GM18498 (cell line): ENCODE results near the gene PIK3R1.
"Not testable (repeated sequence)": the region's sequence is repeated elsewhere in the genome, so short reads cannot be mapped to it uniquely, and the experiment has no call there.

ENCODE experiments used
- ATAC-seq: cut with Tn5 transposase; IDR thresholded peaks from one replicate; pipeline ENCODE4 v1.9.1; 2021; ENCODE audit warnings: mild to moderate bottlenecking, moderate library complexity; ENCODE audit not compliant: unreplicated experiment

Gene PIK3R1

GRCh38 chr5:68225188-68225910 is 9.8 kb downstream of the PIK3R1 start:
- no peak for ATAC-seq

DNA sequence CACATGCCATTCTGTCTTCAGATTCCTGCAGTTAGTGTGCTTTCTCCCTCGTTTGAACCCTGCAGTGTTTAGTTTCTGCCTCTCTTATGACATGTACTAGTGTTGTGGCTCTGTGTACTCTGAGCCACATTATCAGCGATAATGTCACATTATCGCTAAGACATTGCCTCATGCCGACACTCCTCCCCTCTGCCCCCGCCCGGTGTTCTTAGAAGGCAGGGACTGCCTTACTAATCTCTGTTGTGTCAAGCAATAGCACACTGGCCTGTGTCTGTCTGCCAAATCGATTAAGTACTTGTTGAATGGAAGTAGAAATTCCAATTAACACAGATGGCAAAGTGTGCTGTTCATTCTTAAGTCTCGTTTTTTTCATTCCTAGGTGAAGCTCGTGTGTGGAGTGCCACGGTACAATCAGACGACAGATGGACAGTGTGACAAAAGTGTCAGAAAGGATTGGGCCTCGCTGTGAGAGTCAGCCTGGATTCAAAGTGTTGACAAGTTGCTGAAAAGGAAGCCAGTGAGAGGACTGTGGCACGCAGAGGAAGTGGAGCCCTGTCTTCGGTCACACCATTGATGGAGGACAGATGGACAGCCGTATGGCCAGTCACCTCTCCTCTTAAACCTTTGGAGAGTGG is 10.5 kb downstream of the PIK3R1 start:
- no peak for ATAC-seq

DNA sequence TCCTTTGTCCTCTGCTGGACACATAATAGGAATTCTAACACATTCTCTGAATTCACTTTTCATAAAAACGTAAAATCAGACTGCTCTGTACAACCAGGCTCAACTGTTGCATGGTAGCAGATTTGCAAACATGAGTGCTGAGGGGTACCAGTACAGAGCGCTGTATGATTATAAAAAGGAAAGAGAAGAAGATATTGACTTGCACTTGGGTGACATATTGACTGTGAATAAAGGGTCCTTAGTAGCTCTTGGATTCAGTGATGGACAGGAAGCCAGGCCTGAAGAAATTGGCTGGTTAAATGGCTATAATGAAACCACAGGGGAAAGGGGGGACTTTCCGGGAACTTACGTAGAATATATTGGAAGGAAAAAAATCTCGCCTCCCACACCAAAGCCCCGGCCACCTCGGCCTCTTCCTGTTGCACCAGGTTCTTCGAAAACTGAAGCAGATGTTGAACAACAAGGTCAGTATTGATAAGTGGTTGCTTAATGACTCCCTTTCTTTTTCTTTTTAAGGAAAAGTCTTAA is 11.1 kb downstream of the PIK3R1 start:
- no peak for ATAC-seq

DNA sequence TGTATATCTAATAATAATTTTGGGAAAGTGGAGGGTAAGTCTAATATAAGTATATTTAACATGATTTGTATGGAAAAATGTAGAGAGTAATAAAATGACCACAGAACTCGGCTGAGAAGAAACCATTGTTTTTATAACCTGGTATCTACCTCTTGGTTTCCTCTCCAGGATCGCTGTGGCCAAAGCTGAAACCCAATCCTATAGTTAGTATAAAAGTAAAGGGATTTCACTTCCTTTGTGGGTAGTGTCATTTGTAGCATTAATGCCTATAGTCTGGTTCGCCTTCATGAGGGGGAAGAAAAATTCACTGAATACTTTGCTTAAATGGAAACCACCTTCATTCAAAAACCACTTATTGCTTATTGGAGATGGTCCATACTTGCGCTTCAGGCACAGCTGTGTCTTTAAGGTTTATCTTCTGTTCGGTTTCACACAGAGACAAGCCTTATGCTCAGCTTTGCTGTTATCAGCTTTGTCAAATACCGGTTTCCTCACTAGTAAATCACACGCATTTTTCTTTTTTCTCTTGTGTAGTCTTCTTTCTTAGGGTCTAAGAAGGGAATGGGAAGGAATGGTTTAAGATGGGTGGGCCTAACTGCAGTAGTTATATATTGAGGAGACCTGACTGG is 12.1 kb downstream of the PIK3R1 start:
- no peak for ATAC-seq

DNA sequence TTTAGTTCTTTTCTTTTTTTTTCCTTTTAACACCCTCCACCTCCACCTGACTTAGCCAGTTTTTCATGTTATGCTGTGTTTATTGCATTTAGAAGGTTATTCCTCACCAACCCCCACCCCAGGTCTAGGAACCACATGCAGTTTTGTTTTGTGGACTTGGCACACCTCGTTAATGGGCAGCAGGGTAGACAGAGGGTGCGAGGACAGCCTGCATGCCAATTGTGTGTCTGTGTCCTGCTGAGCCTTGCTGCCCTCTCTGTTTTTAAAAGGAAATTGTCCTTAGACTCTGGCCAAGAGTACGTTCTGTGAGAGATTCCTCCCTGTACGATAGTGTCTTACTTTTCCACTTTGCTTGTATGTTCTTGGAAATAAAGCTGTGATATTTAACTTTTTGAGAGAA is 13.9 kb downstream of the PIK3R1 start:
- ATAC-seq, result no peak

GRCh38 chr5:68230285-68230684 is 14.7 kb downstream of the PIK3R1 start:
- ATAC-seq, result no peak

- no peak for ATAC-seq
Observed at GRCh38 chr5:68231414-68232076, 16.0 kb downstream of the PIK3R1 start.

- ATAC-seq, result no peak
Observed at GRCh38 chr5:68232277-68232676, 16.7 kb downstream of the PIK3R1 start.

- ATAC-seq, result no peak
Observed at GRCh38 chr5:68233075-68233474, 17.5 kb downstream of the PIK3R1 start.

GRCh38 chr5:68235229-68235628 is 19.7 kb downstream of the PIK3R1 start:
- ATAC-seq, result not testable (repeated sequence)

- ATAC-seq, result no peak
Observed at GRCh38 chr5:68237715-68238114, 22.2 kb downstream of the PIK3R1 start.

DNA sequence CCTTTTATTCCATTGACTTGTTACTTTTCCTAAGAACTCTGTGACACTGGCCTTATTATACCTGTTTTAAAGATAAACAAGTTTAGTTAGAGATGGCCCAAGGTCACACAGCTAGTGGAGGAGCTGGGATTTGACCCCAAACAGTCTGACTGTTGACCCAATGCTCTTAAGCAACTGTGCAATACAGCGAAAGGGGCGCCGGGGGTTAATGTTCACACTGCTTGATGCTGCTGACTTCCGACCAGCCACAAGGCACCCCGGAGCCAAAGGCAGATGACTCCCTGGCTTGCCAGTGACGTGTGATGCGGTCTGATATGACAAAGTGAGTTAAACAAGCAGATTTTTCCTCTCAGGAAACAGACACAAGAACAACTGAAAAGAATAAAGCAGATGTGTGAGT is 23.9 kb downstream of the PIK3R1 start:
- peak; percentile 90 for ATAC-seq

GRCh38 chr5:68240202-68240601 is 24.6 kb downstream of the PIK3R1 start:
- ATAC-seq, result peak; percentile 53

GRCh38 chr5:68240771-68241170 is 25.2 kb downstream of the PIK3R1 start:
- ATAC-seq, result no peak

GRCh38 chr5:68242743-68243142 is 27.2 kb downstream of the PIK3R1 start:
- no peak for ATAC-seq

- ATAC-seq, result no peak
Observed at GRCh38 chr5:68243251-68243650, 27.7 kb downstream of the PIK3R1 start.

- no peak for ATAC-seq
Observed at GRCh38 chr5:68243681-68244080, 28.1 kb downstream of the PIK3R1 start.

GRCh38 chr5:68245319-68245718 is 29.8 kb downstream of the PIK3R1 start:
- no peak for ATAC-seq

DNA sequence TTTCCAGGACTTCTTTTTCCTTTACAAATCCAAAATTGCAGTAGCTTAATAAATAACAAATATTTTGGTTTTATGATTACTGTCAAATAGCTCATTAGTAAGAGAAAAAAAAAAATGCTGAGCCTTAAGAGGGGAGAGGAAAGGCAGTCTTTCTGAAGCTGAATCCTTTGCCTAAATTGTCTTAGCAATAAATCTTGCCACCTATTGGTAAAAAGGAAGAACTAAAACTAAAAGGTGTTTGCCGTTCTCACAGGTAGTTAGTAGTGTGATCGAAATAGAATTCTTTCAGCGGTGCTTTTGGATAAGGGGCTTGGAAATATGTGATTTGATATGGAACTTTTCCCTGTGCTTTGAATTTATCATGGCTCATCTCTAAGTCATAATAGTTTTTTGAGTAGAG is 31.2 kb downstream of the PIK3R1 start:
- no peak for ATAC-seq

DNA sequence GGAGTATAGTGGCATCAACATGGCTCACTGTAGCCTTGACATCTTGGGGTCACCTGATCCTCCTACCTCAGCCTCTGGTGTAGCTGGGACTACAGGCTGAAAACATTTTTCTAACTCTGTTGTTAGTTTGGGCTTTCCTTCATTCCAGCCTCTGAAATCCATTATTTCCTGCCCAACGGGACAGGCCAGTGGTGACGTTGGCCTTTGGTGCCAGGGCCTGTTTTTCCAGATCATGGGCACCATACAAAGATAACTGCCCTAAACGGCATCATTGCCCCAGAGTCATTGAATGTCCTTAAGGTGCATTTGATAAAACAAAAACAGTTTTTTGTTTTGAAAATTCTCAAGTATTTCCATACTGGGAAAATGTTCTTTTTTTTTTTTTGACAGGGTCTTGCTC is 32.1 kb downstream of the PIK3R1 start:
- ATAC-seq, result no peak

DNA sequence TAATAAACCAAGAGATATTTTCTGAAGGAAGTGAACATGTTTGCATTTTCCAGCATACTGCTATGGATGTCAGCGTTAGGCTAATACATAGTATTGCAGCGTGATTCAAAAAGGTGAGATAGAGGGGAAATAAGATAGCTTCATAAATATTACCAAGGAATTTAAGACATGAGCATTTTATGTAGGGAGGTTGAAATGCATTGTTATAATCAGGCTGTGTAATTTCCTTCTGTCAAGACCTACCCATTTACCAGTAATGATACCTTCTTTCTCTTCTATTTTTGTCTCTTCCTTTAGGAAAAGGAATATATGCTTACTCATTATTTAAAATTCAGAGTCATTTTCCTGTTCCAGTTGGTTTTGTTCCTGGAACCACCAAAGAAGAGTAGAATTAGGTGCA is 33.3 kb downstream of the PIK3R1 start:
- no peak for ATAC-seq
